Urothelium cell line (cell line): Measurements from ENCODE around the gene SPOCK3.
A peak's percentile ranks its signal among the peaks of the same experiment; 100 is the strongest.

Experiments
- DNase-seq: peaks from one replicate; pipeline ENCODE4 v3.0.0; 2011; ENCODE audit warnings: low spot score, mixed read lengths
- FAIRE-seq: peaks from 2 replicates; lab custom pipeline; 2011; peaks lifted over from hg19 to GRCh38; lab: Jason Lieb, UNC

The SPOCK3 gene

GRCh38 chr4:167177925-167178324 is 56.4 kb downstream of the SPOCK3 start:
- DNase-seq = no peak

GRCh38 chr4:167176723-167177367 is 57.4 kb downstream of the SPOCK3 start:
- no peak for FAIRE-seq
- DNase-seq = no peak

More at GRCh38 chr4:167177925-167178324, 56.4 kb downstream of the SPOCK3 start:
- no peak for FAIRE-seq

GRCh38 chr4:167171928-167172327 is 62.4 kb downstream of the SPOCK3 start:
- FAIRE-seq (no peak), DNase-seq (no peak)

GRCh38 chr4:167168611-167169010 is 65.7 kb downstream of the SPOCK3 start:
- DNase-seq (no peak), FAIRE-seq (no peak)

GRCh38 chr4:167150587-167150986 is 83.7 kb downstream of the SPOCK3 start:
- FAIRE-seq (no peak), DNase-seq (no peak)

- FAIRE-seq (no peak), DNase-seq (no peak)
Observed at GRCh38 chr4:167144605-167145004, 89.7 kb downstream of the SPOCK3 start.

GRCh38 chr4:167143018-167143417 is 91.3 kb downstream of the SPOCK3 start:
- FAIRE-seq (no peak), DNase-seq (no peak)

GRCh38 chr4:167136270-167136669 is 98.0 kb downstream of the SPOCK3 start:
- DNase-seq = no peak
- no peak for FAIRE-seq

- no peak for DNase-seq
- FAIRE-seq = no peak
Observed at GRCh38 chr4:167129146-167129545, 105.1 kb downstream of the SPOCK3 start.

- FAIRE-seq (no peak), DNase-seq (no peak)
Observed at GRCh38 chr4:167119392-167119791, 114.9 kb downstream of the SPOCK3 start.

GRCh38 chr4:167117273-167117672 is 117.0 kb downstream of the SPOCK3 start:
- DNase-seq (no peak), FAIRE-seq (no peak)

GRCh38 chr4:167114416-167114971 is 119.8 kb downstream of the SPOCK3 start:
- FAIRE-seq (no peak), DNase-seq (no peak)

GRCh38 chr4:167111622-167112021 is 122.7 kb downstream of the SPOCK3 start:
- FAIRE-seq = no peak
- DNase-seq = no peak

- no peak for FAIRE-seq
- no peak for DNase-seq
Observed at GRCh38 chr4:167111092-167111491, 123.2 kb downstream of the SPOCK3 start.

GRCh38 chr4:167109859-167110258 is 124.4 kb downstream of the SPOCK3 start:
- DNase-seq (no peak), FAIRE-seq (no peak)

- no peak for DNase-seq
- FAIRE-seq = no peak
Observed at GRCh38 chr4:167105857-167106256, 128.4 kb downstream of the SPOCK3 start.

- DNase-seq (no peak), FAIRE-seq (no peak)
Observed at GRCh38 chr4:167102475-167102874, 131.8 kb downstream of the SPOCK3 start.

- DNase-seq = no peak
- FAIRE-seq = no peak
Observed at GRCh38 chr4:167101035-167101434, 133.3 kb downstream of the SPOCK3 start.

GRCh38 chr4:167100120-167100519 is 134.2 kb downstream of the SPOCK3 start:
- DNase-seq (peak; percentile 13), FAIRE-seq (no peak)

GRCh38 chr4:167088115-167088514 is 146.2 kb downstream of the SPOCK3 start:
- no peak for FAIRE-seq

GRCh38 chr4:167084321-167084720 is 150.0 kb downstream of the SPOCK3 start:
- FAIRE-seq (no peak), DNase-seq (no peak)

More at GRCh38 chr4:167088115-167088514, 146.2 kb downstream of the SPOCK3 start:
- DNase-seq = no peak

GRCh38 chr4:167079762-167080161 is 154.5 kb downstream of the SPOCK3 start:
- no peak for FAIRE-seq
- no peak for DNase-seq

- FAIRE-seq (no peak), DNase-seq (no peak)
Observed at GRCh38 chr4:167052631-167053091, 181.6 kb downstream of the SPOCK3 start.
